CD14-positive monocyte (primary cell): ENCODE results near the gene RPS24. TPM values are rescaled to one million over a fixed set of nuclear protein-coding genes. Genes with fewer than 3 reads are reported as not detected.

ENCODE experiments used
- DNase-seq, 3 donors: peaks; one replicate each; pipeline ENCODE4 v3.0.0-alpha.2; 2011 to 2022
- H2AFZ ChIP-seq: 2 replicates; pipeline ENCODE4 v1.6.0; 2012; ENCODE audit warnings: mild to moderate bottlenecking, low read depth, low read length, inconsistent platforms; ENCODE audit not compliant: insufficient read depth, poor library complexity, severe bottlenecking
- H3K27ac ChIP-seq, 2 donors: 1 replicate in 1 of 2; 2 replicates in 1 of 2; pipeline ENCODE4 v1.5.1; 2012 to 2013; ENCODE audit warnings: low read length in 2 of 2, control low read depth in 1 of 2, inconsistent platforms in 1 of 2, low read depth in 1 of 2, mild to moderate bottlenecking in 1 of 2
- H3K27me3 ChIP-seq, 2 donors: one replicate each; pipeline versions ENCODE4 v1.6.0 to v1.6.1; 2011 to 2013; ENCODE audit warnings: low read length in 2 of 2; ENCODE audit not compliant: control insufficient read depth in 2 of 2, insufficient read depth in 2 of 2
- H3K36me3 ChIP-seq, 2 donors: replicated peaks in 1 of 2; 1 replicate in 1 of 2; 2 replicates in 1 of 2; pipeline versions ENCODE4 v1.5.1 to v1.6.1; 2012 to 2013; ENCODE audit warnings: low read length in 2 of 2, control low read depth in 1 of 2, inconsistent platforms in 1 of 2, mild to moderate bottlenecking in 1 of 2; ENCODE audit not compliant: insufficient read depth in 2 of 2, control insufficient read depth in 1 of 2
- H3K4me1 ChIP-seq, 2 donors: 1 replicate in 1 of 2; 2 replicates in 1 of 2; pipeline versions ENCODE4 v1.5.1 to v1.6.1; 2012 to 2013; ENCODE audit warnings: low read length in 2 of 2, control low read depth in 1 of 2, inconsistent platforms in 1 of 2, mild to moderate bottlenecking in 1 of 2, moderate library complexity in 1 of 2; ENCODE audit not compliant: insufficient read depth in 2 of 2, control insufficient read depth in 1 of 2
- H3K4me2 ChIP-seq: replicated peaks from 2 replicates; pipeline ENCODE3; 2012; ENCODE audit warnings: low read length, moderate library complexity, mild to moderate bottlenecking; ENCODE audit not compliant: poor library complexity, severe bottlenecking; ENCODE audit errors: extremely low read depth
- H3K4me3 ChIP-seq, 3 experiments: fragments of 200-600 bp in 1 of 3; sonication (generic) in 1 of 3; replicated peaks in 1 of 3; 1 replicate in 2 of 3; 2 replicates in 1 of 3; pipeline ENCODE4 v1.5.1; 2011 to 2013; ENCODE audit warnings: low read length in 3 of 3, mild to moderate bottlenecking in 3 of 3, control low read depth in 2 of 3, low read depth in 2 of 3, inconsistent platforms in 1 of 3, moderate library complexity in 1 of 3
- H3K79me2 ChIP-seq: 2 replicates; pipeline ENCODE4 v1.6.0; 2012; ENCODE audit warnings: mild to moderate bottlenecking, control low read depth, inconsistent platforms, low read length, moderate library complexity; ENCODE audit not compliant: insufficient read depth
- H3K9ac ChIP-seq: 2 replicates; pipeline ENCODE4 v1.6.0; 2017; ENCODE audit warnings: low read length, mild to moderate bottlenecking; ENCODE audit not compliant: insufficient read depth, poor library complexity, severe bottlenecking
- H3K9me3 ChIP-seq, 2 donors: replicated peaks in 1 of 2; 1 replicate in 1 of 2; 2 replicates in 1 of 2; pipeline versions ENCODE4 v1.5.1 to v1.6.1; 2012 to 2013; ENCODE audit warnings: low read length in 2 of 2, control low read depth in 1 of 2; ENCODE audit not compliant: control insufficient read depth in 1 of 2, insufficient read depth in 1 of 2
- H4K20me1 ChIP-seq: 2 replicates; pipeline ENCODE4 v1.6.0; 2012; ENCODE audit warnings: mild to moderate bottlenecking, low read length, control low read depth, moderate library complexity; ENCODE audit not compliant: insufficient read depth
- H3K27ac Mint-ChIP-seq, 7 donors: one replicate each; pipeline ENCODE4 v1.8.0; 2020; ENCODE audit warnings: mild to moderate bottlenecking in 7 of 7, mixed read lengths in 7 of 7, moderate library complexity in 6 of 7, inconsistent platforms in 2 of 7
- H3K27me3 Mint-ChIP-seq, 3 donors: one replicate each; pipeline ENCODE4 v1.8.0; 2021 to 2022; ENCODE audit warnings: low read depth in 3 of 3, mild to moderate bottlenecking in 3 of 3, mixed read lengths in 3 of 3, moderate library complexity in 3 of 3, inconsistent platforms in 1 of 3
- H3K36me3 Mint-ChIP-seq, 2 donors: one replicate each; pipeline ENCODE4 v1.8.0; 2020; ENCODE audit warnings: mixed read lengths in 2 of 2, inconsistent platforms in 1 of 2, mild to moderate bottlenecking in 1 of 2
- H3K4me1 Mint-ChIP-seq: one replicate; pipeline ENCODE4 v1.8.0; 2020; ENCODE audit warnings: mild to moderate bottlenecking, mixed read lengths
- H3K4me3 Mint-ChIP-seq, 2 donors: one replicate each; pipeline ENCODE4 v1.8.0; 2020; ENCODE audit warnings: mild to moderate bottlenecking in 2 of 2, mixed read lengths in 2 of 2, moderate library complexity in 1 of 2
- H3K9me3 Mint-ChIP-seq, 7 donors: one replicate each; pipeline ENCODE4 v1.8.0; 2020 to 2022; ENCODE audit warnings: mixed read lengths in 7 of 7, mild to moderate bottlenecking in 6 of 7, moderate library complexity in 6 of 7, inconsistent platforms in 2 of 7
- WGBS: methylation state at CpG from one replicate; pipeline ENCODE4 v1.1.5; 2013; ENCODE audit warnings: missing lambda C conversion rate; ENCODE audit not compliant: insufficient coverage; 5-methylcytosine and 5-hydroxymethylcytosine counted together
- intact Hi-C, 2 donors: fragments of 100-400 bp; cut with micrococcal nuclease; formaldehyde crosslinking; loops; one replicate each; pipeline versions ENCODE4 v1.15.0 to v1.15.1; 2023
- polyA plus RNA-seq, 3 donors: library from polyadenylated mRNA; depleted of rRNA in 1 of 3; unstranded in 2 of 3; stranded (reverse) in 1 of 3; fragments of 300-500 nt in 2 of 3; fragments of >200 nt in 1 of 3; fragmentation: Illumina TruSeq in 2 of 3; gene quantifications; 1 replicate in 2 of 3; 2 replicates in 1 of 3; pipeline ENCODE4 v1.2.3, GENCODE V29; 2012 to 2021
- TF ChIP-seq, protein P1 (sequence below): fragments of 200-600 bp; IDR thresholded peaks from one replicate; pipeline ENCODE4 v1.8.0; 2022; ENCODE audit warnings: antibody characterized with exemption, mild to moderate bottlenecking

RPS24 gene
- polyA plus RNA-seq, 3 donors = 801 to 2,073 (median 840) TPM

DNA sequence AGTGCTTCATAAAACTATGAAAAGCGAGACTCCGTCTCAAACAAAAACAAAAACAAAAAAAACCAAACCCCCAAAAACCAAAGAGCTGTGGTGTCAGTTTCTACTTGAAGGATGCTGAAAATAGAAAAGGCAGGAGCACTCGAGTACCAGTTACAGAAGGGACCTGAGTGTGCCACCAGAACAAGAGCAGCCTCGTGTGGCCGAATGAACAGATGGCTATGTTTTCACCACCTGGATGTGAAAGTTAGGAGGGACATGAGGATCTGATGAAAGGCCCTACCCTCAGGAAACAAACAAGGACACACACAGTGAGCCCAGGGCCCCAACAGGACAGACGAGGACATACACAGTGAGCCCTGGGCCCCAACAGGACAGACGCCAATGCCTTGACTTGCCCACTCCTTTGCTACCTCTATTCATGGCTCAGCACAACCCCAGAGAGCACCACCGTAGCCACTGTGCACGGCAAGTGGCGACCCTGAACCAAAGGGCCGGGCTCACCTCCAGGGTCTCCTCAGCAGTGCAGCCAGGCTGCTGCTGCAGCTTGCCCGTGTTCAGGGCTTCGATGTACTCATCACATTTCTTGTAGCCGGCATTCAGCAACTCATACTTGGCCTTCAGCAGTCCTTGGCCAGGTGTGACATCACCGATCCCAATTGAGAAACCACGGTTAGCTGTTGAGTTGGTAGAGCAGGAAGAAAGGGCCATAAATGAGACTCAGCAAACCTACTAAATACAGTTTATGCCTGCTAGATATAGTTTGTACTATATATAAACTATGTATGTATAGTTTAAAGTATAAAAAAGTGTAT is 29.2 kb upstream of the RPS24 start:
- Histone ChIP-seq H3K4me2 (no peak overlapping the region), H3K9me3 (no peaks in the 10 kb centered on the region), H3K9ac (no peak overlapping the region), H3K27ac (no peak overlapping the region), H3K27me3 (no peaks in the 10 kb centered on the region), H3K4me1 (no peaks in the 10 kb centered on the region), H4K20me1 (no peaks in the 10 kb centered on the region), H3K79me2 (no peaks in the 10 kb centered on the region), H2AFZ (no peak overlapping the region), H3K36me3 (peaks cover 93 to 100% of the 10 kb centered on the region in 2 donors), H3K4me3 (no peak overlapping the region)
- DNase-seq = no peak
- intact Hi-C loops = no loop called here
- TF ChIP-seq, protein P1, sequence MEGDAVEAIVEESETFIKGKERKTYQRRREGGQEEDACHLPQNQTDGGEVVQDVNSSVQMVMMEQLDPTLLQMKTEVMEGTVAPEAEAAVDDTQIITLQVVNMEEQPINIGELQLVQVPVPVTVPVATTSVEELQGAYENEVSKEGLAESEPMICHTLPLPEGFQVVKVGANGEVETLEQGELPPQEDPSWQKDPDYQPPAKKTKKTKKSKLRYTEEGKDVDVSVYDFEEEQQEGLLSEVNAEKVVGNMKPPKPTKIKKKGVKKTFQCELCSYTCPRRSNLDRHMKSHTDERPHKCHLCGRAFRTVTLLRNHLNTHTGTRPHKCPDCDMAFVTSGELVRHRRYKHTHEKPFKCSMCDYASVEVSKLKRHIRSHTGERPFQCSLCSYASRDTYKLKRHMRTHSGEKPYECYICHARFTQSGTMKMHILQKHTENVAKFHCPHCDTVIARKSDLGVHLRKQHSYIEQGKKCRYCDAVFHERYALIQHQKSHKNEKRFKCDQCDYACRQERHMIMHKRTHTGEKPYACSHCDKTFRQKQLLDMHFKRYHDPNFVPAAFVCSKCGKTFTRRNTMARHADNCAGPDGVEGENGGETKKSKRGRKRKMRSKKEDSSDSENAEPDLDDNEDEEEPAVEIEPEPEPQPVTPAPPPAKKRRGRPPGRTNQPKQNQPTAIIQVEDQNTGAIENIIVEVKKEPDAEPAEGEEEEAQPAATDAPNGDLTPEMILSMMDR = no peak
- Mint-ChIP-seq H3K27ac (peak overlapping the region in 3 of 7 donors; percentile 10 to 46 (median 30)), H3K27me3 (no peaks in the 10 kb centered on the region), H3K36me3 (peaks cover 85 to 97% of the 10 kb centered on the region in 2 donors), H3K9me3 (peaks cover 0 to 2% (median 0%) of the 10 kb centered on the region in 7 donors), H3K4me1 (no peaks in the 10 kb centered on the region), H3K4me3 (no peak overlapping the region)
- WGBS = 98% methylated on average over 11 of the region's 16 CpGs

DNA sequence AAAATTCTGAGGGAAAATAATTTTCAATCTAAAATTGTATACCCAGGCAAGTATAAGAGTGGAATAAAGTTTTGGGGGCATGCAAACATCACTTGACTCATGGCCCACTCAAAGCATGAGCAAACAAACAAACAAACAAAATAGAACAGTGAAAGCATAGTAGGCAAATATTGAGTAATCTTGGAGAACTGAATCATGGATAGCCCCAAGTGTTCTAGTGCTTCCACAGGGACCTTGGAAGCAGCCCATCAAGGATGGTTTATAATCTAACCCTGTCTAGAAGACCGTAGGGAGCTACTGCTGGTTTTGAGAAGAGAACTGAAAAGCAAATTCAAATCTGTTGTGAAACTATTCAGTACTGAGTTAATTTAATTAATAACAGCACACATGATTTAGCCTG is 26.5 kb upstream of the RPS24 start:
- Histone ChIP-seq H3K36me3 (peaks cover 93 to 100% of the 10 kb centered on the region in 2 donors), H3K9me3 (no peaks in the 10 kb centered on the region), H3K4me3 (no peak overlapping the region), H3K27me3 (no peaks in the 10 kb centered on the region), H4K20me1 (no peaks in the 10 kb centered on the region), H2AFZ (no peak overlapping the region), H3K79me2 (no peaks in the 10 kb centered on the region), H3K9ac (no peak overlapping the region), H3K4me1 (no peaks in the 10 kb centered on the region), H3K4me2 (no peak overlapping the region), H3K27ac (no peak overlapping the region)
- Mint-ChIP-seq H3K4me1 (no peaks in the 10 kb centered on the region), H3K36me3 (peaks cover 87 to 97% of the 10 kb centered on the region in 2 donors), H3K27me3 (peaks cover 0 to 1% (median 0%) of the 10 kb centered on the region in 3 donors), H3K27ac (no peak overlapping the region), H3K9me3 (peaks cover 0 to 2% (median 0%) of the 10 kb centered on the region in 7 donors), H3K4me3 (no peak overlapping the region)
- TF ChIP-seq, protein P1 = no peak
- intact Hi-C loops = no loop called here
- WGBS = no CpG with 5 or more reads among the region's 1 CpG
- DNase-seq = no peak
